Measurements from ENCODE around the gene CAMSAP2. TPM values are rescaled to one million over a fixed set of nuclear protein-coding genes. Genes with fewer than 3 reads are reported as not detected.

The CAMSAP2 gene
- total RNA-seq, 1 experiment from 2014 or later, result 20.7 TPM

- Mint-ChIP-seq H3K4me1 (peaks cover 22% of the 10 kb centered on the region), H3K27ac (no peak overlapping the region), H3K36me3 (no peaks in the 10 kb centered on the region), H3K9me3 (no peaks in the 10 kb centered on the region), H3K4me3 (no peak overlapping the region), H3K27me3 (ENCODE audit: low read depth) (peaks cover 8% of the 10 kb centered on the region)
- ChIA-PET POLR2A (interaction anchor here (1.2 kb wide), 1 partner anchor 9 kb away, joined by 4 read pairs; no protein-coding TSS in a partner anchor), CTCF (interaction anchor here (0.7 to 1.6 kb wide), 3 partner anchors 11 to 345 kb away, joined by 3 to 7 read pairs (median 3); no protein-coding TSS in a partner anchor)
- ATAC-seq (no peak), DNase-seq (ENCODE audit: low spot score) (no peak)
- TF ChIP-seq ZNF281 (CRISPR knock-in tag; IDR thresholded peaks at IDR 0.05) (no peak), ETV6 (CRISPR knock-in tag; IDR thresholded peaks at IDR 0.05) (no peak), ATF6 (CRISPR knock-in tag; IDR thresholded peaks at IDR 0.05) (no peak), ZSCAN18 (CRISPR knock-in tag; IDR thresholded peaks at IDR 0.05) (no peak), ZNF121 (CRISPR knock-in tag; IDR thresholded peaks at IDR 0.05) (no peak), CBFB (CRISPR knock-in tag; IDR thresholded peaks at IDR 0.05; ENCODE audit: low read depth) (no peak), ESRRA (CRISPR knock-in tag; IDR thresholded peaks at IDR 0.05; ENCODE audit: borderline replicate concordance) (no peak), E2F4 (CRISPR knock-in tag; IDR thresholded peaks at IDR 0.05; ENCODE audit: borderline replicate concordance, low read depth) (no peak), GABPB1 (CRISPR knock-in tag; IDR thresholded peaks at IDR 0.05) (no peak), JAZF1 (CRISPR knock-in tag; IDR thresholded peaks at IDR 0.05) (no peak), SP1 (CRISPR knock-in tag; conservative IDR thresholded peaks at IDR 0.05) (no peak), ERG (CRISPR knock-in tag; IDR thresholded peaks at IDR 0.05) (no peak), ZNF263 (CRISPR knock-in tag; IDR thresholded peaks at IDR 0.05; ENCODE audit: low read depth) (no peak), ZNF512 (CRISPR knock-in tag; IDR thresholded peaks at IDR 0.05; ENCODE audit: borderline replicate concordance) (no peak), IRF1 (CRISPR knock-in tag; IDR thresholded peaks at IDR 0.05) (no peak), SOX15 (CRISPR knock-in tag; IDR thresholded peaks at IDR 0.05) (no peak), NFYB (CRISPR knock-in tag; conservative IDR thresholded peaks at IDR 0.05; ENCODE audit: low read depth) (no peak), ZNF396 (CRISPR knock-in tag; IDR thresholded peaks at IDR 0.05; ENCODE audit: borderline replicate concordance) (no peak), PREB (CRISPR knock-in tag; IDR thresholded peaks at IDR 0.05; ENCODE audit: borderline replicate concordance) (no peak), SMAD3 (CRISPR knock-in tag; IDR thresholded peaks at IDR 0.05; ENCODE audit: borderline replicate concordance) (no peak)
Observed at GRCh38 chr1:200880212-200880611, 141.5 kb downstream of the CAMSAP2 start.
